Activated CD4-positive, alpha-beta T cell treated with anti-CD3 and anti-CD28 coated beads, Interleukin-10, Interleukin-2, amounts not matched to agents 100 ng/mL and 50 ng/mL, durations not matched to agents 16 hours and 8 hours (primary cell): Measurements from ENCODE around the gene TIMM44.
"Not testable (repeated sequence)": the region's sequence is repeated elsewhere in the genome, so short reads cannot be mapped to it uniquely, and the experiment has no call there.

Source experiments
- DNase-seq: peaks from one replicate; pipeline ENCODE4 v3.0.0-alpha.2; 2020

TIMM44 gene

GRCh38 chr19:7894612-7895309 is 48.7 kb downstream of the TIMM44 start:
- DNase-seq, result no peak

GRCh38 chr19:7893362-7894101 is 49.9 kb downstream of the TIMM44 start:
- not testable (repeated sequence) for DNase-seq

GRCh38 chr19:7888826-7889217 is 54.6 kb downstream of the TIMM44 start:
- DNase-seq, result no peak

GRCh38 chr19:7888145-7888825 is 55.2 kb downstream of the TIMM44 start, which contains the start of gene LRRC8E:
Gene LRRC8E, plus strand, starts transcription at chr19:7888510. Its CDS starts 7,094 bp downstream, at chr19:7895604.
- peak; percentile 20 for DNase-seq

GRCh38 chr19:7887408-7888144 is 55.9 kb downstream of the TIMM44 start:
- no peak for DNase-seq

GRCh38 chr19:7885818-7886217 is 57.6 kb downstream of the TIMM44 start:
- no peak for DNase-seq

GRCh38 chr19:7883796-7884570 is 59.5 kb downstream of the TIMM44 start:
- DNase-seq, result no peak

GRCh38 chr19:7883105-7883504 is 60.4 kb downstream of the TIMM44 start:
- no peak for DNase-seq

- no peak for DNase-seq
These were observed 61.6 kb downstream of the TIMM44 start for GRCh38 chr19:7881910-7882309.

GRCh38 chr19:7879836-7880235 is 63.6 kb downstream of the TIMM44 start:
- DNase-seq, result no peak

GRCh38 chr19:7879111-7879807 is 64.2 kb downstream of the TIMM44 start:
- DNase-seq, result no peak

- no peak for DNase-seq
These were observed 66.1 kb downstream of the TIMM44 start for GRCh38 chr19:7877249-7877836.
